Activated CD8-positive, alpha-beta T cell treated with anti-CD3 and anti-CD28 coated beads for 36 hours (primary cell): ENCODE data around the gene AHCYL1. TPM values are rescaled to one million over a fixed set of nuclear protein-coding genes. Genes with fewer than 3 reads are reported as not detected.

ENCODE experiments used
- ATAC-seq: fragments of 200-7000 bp; cut with Tn5 transposase; one replicate; pipeline ENCODE4 v1.10.0; 2021; ENCODE audit warnings: mild to moderate bottlenecking, moderate library complexity
- CTCF ChIA-PET: fragments of 350-600 bp; sonication (Branson Sonifier 250); formaldehyde crosslinking; loops from one replicate; lab custom pipeline; 2021; ENCODE audit warnings: antibody characterized with exemption; lab: Charles Lee
- POLR2A ChIA-PET: fragments of 350-600 bp; sonication (Branson Sonifier 250); formaldehyde crosslinking; loops from one replicate; lab custom pipeline; 2021; ENCODE audit warnings: antibody characterized with exemption; lab: Charles Lee
- DNase-seq: peaks from one replicate; pipeline ENCODE4 v3.0.0-alpha.2; 2020
- H3K27ac Mint-ChIP-seq: one replicate; pipeline ENCODE4 v1.8.0; 2021; ENCODE audit warnings: mild to moderate bottlenecking, mixed read lengths
- H3K27me3 Mint-ChIP-seq: one replicate; pipeline ENCODE4 v1.8.0; 2021; ENCODE audit warnings: mixed read lengths
- H3K36me3 Mint-ChIP-seq: one replicate; pipeline ENCODE4 v1.8.0; 2021; ENCODE audit warnings: low read depth, mixed read lengths
- H3K4me1 Mint-ChIP-seq: one replicate; pipeline ENCODE4 v1.8.0; 2021; ENCODE audit warnings: low read depth, mixed read lengths
- H3K4me3 Mint-ChIP-seq: one replicate; pipeline ENCODE4 v1.8.0; 2021; ENCODE audit warnings: mild to moderate bottlenecking, moderate library complexity, mixed read lengths
- H3K9me3 Mint-ChIP-seq: one replicate; pipeline ENCODE4 v1.8.0; 2021; ENCODE audit warnings: mixed read lengths
- intact Hi-C: fragments of 100-400 bp; cut with micrococcal nuclease; formaldehyde crosslinking; loops from one replicate; pipeline ENCODE4 v1.10.0; 2022
- total RNA-seq, 2 experiments: library from RNA; stranded (reverse); gene quantifications; one replicate each; pipeline ENCODE4 v1.2.3, GENCODE V29; 2021
- TF ChIP-seq, protein P1 (sequence below): fragments of 200-600 bp; IDR thresholded peaks from one replicate; pipeline ENCODE4 v1.8.0; 2022; ENCODE audit warnings: antibody characterized with exemption, mild to moderate bottlenecking

The AHCYL1 gene
- total RNA-seq, 2 experiments from 2014 or later = 77.8 to 79.1 TPM

DNA sequence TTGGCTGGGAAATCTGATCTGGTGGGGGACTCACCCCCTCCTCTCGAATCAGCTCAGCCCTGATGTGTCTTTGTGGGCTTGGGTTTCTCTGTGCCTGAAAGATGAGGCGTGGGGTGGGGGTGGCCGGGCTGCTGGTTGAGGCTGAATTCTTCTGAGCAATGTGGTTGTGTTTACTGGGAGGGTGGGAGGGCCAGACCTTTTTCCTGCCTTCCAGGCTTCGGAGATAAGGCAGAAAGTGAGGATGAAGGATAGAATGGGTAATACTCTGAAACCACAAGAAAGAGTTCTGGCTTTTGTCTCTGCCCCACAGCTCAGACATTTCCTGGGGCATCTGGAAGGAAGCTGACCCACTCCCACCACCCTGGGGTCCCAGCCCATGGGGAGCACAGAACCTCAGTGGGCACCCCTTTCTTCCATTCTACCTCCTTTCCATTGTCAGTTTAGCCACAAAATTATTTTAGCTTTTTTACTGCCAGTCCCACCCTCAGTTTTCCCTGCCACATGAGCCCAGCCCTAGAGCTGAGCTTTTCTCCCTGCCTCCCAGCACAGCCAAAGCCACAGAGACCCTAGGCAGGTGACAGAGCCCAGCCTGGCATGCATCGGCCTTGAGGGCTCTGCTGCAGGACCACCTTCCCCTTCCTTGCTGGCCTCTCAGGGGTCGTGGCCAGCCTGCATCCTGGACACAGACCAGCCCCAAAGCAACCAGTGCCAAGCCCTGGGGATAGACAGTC lies 74.7 kb downstream of the AHCYL1 start:
- no peak overlapping the region for H3K27ac Mint-ChIP-seq

DNA sequence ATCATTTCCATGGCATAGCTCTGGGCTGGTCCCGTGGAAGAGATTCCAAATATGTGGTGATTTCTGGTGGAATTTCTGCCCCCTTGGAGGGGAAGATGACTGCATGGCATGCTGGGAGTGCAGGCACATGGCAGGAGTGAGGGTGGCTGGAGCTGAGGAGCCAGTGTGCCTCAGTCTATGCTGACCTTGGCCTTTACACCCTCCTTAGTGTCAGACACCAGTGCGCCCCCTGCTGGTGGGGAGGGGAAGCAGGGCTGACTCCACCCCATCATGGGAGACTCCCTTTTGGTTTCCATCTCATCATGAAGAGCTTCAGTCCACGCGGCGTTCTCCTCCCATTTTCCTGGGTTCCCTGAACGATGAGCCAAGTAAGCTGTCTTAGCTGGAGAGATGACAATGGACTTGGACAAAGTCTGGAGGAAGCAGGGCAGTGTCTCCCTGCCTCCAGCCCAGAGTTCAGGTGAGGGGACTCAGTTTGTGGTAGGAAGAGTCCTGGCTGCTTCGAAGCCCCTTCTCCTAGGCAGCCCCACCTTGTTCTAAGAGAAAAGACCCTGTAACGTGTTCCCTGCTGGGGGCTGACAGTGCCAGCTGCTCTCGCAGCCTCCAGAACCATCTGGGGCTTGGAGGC lies 75.6 kb downstream of the AHCYL1 start:
- ATAC-seq = peak; percentile 96
- intact Hi-C loops = no loop called here
- ChIA-PET CTCF (interaction anchor here (0.6 to 11.0 kb wide), 38 partner anchors 9 to 435 kb away, joined by 3 to 163 read pairs (median 4); partner anchors contain the start of genes AHCYL1, ALX3, STRIP1 and UBL4B), POLR2A (interaction anchor here (2.5 kb wide), 1 partner anchor 9 kb away, joined by 9 read pairs; no protein-coding TSS in a partner anchor)
- DNase-seq = peak; percentile 84
- TF ChIP-seq, protein P1, sequence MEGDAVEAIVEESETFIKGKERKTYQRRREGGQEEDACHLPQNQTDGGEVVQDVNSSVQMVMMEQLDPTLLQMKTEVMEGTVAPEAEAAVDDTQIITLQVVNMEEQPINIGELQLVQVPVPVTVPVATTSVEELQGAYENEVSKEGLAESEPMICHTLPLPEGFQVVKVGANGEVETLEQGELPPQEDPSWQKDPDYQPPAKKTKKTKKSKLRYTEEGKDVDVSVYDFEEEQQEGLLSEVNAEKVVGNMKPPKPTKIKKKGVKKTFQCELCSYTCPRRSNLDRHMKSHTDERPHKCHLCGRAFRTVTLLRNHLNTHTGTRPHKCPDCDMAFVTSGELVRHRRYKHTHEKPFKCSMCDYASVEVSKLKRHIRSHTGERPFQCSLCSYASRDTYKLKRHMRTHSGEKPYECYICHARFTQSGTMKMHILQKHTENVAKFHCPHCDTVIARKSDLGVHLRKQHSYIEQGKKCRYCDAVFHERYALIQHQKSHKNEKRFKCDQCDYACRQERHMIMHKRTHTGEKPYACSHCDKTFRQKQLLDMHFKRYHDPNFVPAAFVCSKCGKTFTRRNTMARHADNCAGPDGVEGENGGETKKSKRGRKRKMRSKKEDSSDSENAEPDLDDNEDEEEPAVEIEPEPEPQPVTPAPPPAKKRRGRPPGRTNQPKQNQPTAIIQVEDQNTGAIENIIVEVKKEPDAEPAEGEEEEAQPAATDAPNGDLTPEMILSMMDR = peak; percentile 96
- no peak overlapping the region for H3K27ac Mint-ChIP-seq
- no peaks in the 10 kb centered on the region for H3K27me3 Mint-ChIP-seq
- H3K4me3 Mint-ChIP-seq = no peak overlapping the region
- peaks cover 21% of the 10 kb centered on the region for H3K36me3 Mint-ChIP-seq
- no peaks in the 10 kb centered on the region for H3K4me1 Mint-ChIP-seq
- no peaks in the 10 kb centered on the region for H3K9me3 Mint-ChIP-seq

More for the DNA sequence above, 74.7 kb downstream of the AHCYL1 start:
- Mint-ChIP-seq H3K4me3 (no peak overlapping the region), H3K36me3 (peaks cover 22% of the 10 kb centered on the region), H3K9me3 (no peaks in the 10 kb centered on the region), H3K27me3 (no peaks in the 10 kb centered on the region), H3K4me1 (no peaks in the 10 kb centered on the region)
- ATAC-seq (no peak), DNase-seq (no peak)
- CTCF ChIA-PET = interaction anchor here (0.6 to 11.0 kb wide), 28 partner anchors 10 to 420 kb away, joined by 3 to 163 read pairs (median 6); partner anchors contain the start of genes AHCYL1, ALX3, STRIP1 and UBL4B
- POLR2A ChIA-PET = no interaction called here
- intact Hi-C loops = no loop called here
- TF ChIP-seq, protein P1 = no peak

DNA sequence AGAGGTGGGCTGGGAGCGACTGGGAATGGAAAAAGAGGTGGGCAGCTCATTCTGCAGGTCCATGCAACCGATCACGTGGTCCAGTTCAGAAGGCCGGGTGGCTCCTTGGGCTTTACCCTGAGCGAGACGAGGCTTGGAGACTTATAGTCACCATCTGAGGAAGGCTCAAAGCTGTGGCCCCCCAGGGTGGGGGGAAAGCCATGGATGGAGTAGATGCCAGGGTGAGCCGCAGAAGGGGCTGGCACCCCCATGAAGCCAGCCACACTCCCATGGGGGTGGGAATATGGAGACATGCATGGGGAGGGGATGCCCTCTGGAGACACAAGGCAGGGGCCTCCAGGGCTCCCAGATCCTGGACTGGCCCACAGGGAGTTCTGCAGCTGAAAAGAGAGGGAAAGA lies 76.1 kb downstream of the AHCYL1 start:
- ATAC-seq (no peak), DNase-seq (no peak)
- TF ChIP-seq, protein P1 = no peak
- Mint-ChIP-seq H3K36me3 (peaks cover 17% of the 10 kb centered on the region), H3K4me3 (no peak overlapping the region), H3K4me1 (no peaks in the 10 kb centered on the region), H3K27me3 (no peaks in the 10 kb centered on the region), H3K27ac (no peak overlapping the region), H3K9me3 (no peaks in the 10 kb centered on the region)
- intact Hi-C loops = no loop called here
- ChIA-PET POLR2A (interaction anchor here (2.5 kb wide), 1 partner anchor 10 kb away, joined by 9 read pairs; no protein-coding TSS in a partner anchor), CTCF (interaction anchor here (0.6 to 11.0 kb wide), 34 partner anchors 8 to 435 kb away, joined by 3 to 163 read pairs (median 4); partner anchors contain the start of genes AHCYL1, ALX3, STRIP1 and UBL4B)

DNA sequence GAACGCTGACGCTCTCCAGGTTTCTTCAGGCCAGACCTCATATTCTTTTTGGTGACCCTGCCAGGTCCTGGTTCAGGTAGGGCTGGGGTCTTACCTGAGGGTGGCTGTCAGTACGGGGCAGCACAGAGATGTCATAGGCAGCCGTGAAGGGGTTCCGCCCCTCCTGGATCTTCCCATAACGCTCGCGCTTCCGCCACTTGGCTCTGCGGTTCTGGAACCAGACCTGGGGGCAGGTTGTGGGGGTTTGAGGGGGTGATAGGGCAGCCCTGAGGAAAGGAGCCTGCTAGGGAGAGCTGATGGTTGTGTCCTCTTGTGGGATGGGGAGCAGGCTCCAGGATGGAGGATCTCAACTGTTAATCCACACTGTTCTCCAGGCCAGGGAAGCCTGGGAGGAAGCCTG lies 76.8 kb downstream of the AHCYL1 start:
- ChIA-PET POLR2A (interaction anchor here (1.0 to 2.5 kb wide), 2 partner anchors 10 to 30 kb away, joined by 3 to 9 read pairs; no protein-coding TSS in a partner anchor), CTCF (interaction anchor here (1.7 to 11.0 kb wide), 8 partner anchors 12 to 422 kb away, joined by 4 to 163 read pairs (median 17); no protein-coding TSS in a partner anchor)
- H3K9me3 Mint-ChIP-seq = no peaks in the 10 kb centered on the region
- no peak for DNase-seq
- peaks cover 13% of the 10 kb centered on the region for H3K36me3 Mint-ChIP-seq
- H3K27ac Mint-ChIP-seq = no peak overlapping the region
- H3K27me3 Mint-ChIP-seq = peaks cover 5% of the 10 kb centered on the region
- TF ChIP-seq, protein P1 = no peak
- H3K4me3 Mint-ChIP-seq = no peak overlapping the region
- intact Hi-C loops = no loop called here
- no peak for ATAC-seq
- H3K4me1 Mint-ChIP-seq = no peaks in the 10 kb centered on the region
